Ishikawa (cell line): ENCODE measurements around the gene GAS2L1.

Experiments
- CEBPB ChIP-seq: IDR thresholded peaks from 2 replicates; pipeline ENCODE4 v1.6.1; 2012
- CREB1 ChIP-seq: IDR thresholded peaks from 2 replicates; pipeline ENCODE4 v1.6.1; 2012; ENCODE audit warnings: low read depth
- EGR1 ChIP-seq: IDR thresholded peaks from 2 replicates; pipeline ENCODE4 v1.6.1; 2012
- EP300 ChIP-seq: IDR thresholded peaks from 2 replicates; pipeline ENCODE4 v1.6.1; 2012; ENCODE audit warnings: borderline replicate concordance
- FOXM1 ChIP-seq: IDR thresholded peaks from 2 replicates; pipeline ENCODE4 v1.6.1; 2012; ENCODE audit warnings: low read depth, borderline replicate concordance
- MAX ChIP-seq: IDR thresholded peaks from 2 replicates; pipeline ENCODE4 v1.6.1; 2012
- NFIC ChIP-seq: IDR thresholded peaks from 2 replicates; pipeline ENCODE4 v1.6.1; 2012
- RAD21 ChIP-seq: IDR thresholded peaks from 2 replicates; pipeline ENCODE4 v1.6.1; 2012; ENCODE audit warnings: low read depth
- TAF1 ChIP-seq: IDR thresholded peaks from 2 replicates; pipeline ENCODE4 v1.6.1; 2012; ENCODE audit warnings: low read depth, mild to moderate bottlenecking
- TCF12 ChIP-seq: IDR thresholded peaks from 2 replicates; pipeline ENCODE4 v1.6.1; 2012; ENCODE audit warnings: low read depth
- TEAD4 ChIP-seq: IDR thresholded peaks from 2 replicates; pipeline ENCODE4 v1.6.1; 2012
- USF1 ChIP-seq: IDR thresholded peaks from 2 replicates; pipeline ENCODE4 v1.6.1; 2012
- YY1 ChIP-seq: IDR thresholded peaks from 2 replicates; pipeline ENCODE4 v1.6.1; 2012; ENCODE audit warnings: low read depth
- ZBTB7A ChIP-seq: IDR thresholded peaks from 2 replicates; pipeline ENCODE4 v1.6.1; 2012; ENCODE audit warnings: low read depth
- TF ChIP-seq, protein P1 (sequence below): IDR thresholded peaks from 2 replicates; pipeline ENCODE4 v1.6.1; 2012; ENCODE audit warnings: low read depth, mild to moderate bottlenecking

GAS2L1 gene

GRCh38 chr22:29342177-29342576 lies 35.7 kb downstream of the GAS2L1 start:
- TF ChIP-seq YY1 (no peak), USF1 (no peak), EP300 (no peak), NFIC (no peak), CREB1 (no peak), ZBTB7A (no peak), CEBPB (no peak), MAX (no peak), TAF1 (no peak), EGR1 (no peak), TEAD4 (no peak), TCF12 (no peak), FOXM1 (no peak)
- TF ChIP-seq, protein P1, sequence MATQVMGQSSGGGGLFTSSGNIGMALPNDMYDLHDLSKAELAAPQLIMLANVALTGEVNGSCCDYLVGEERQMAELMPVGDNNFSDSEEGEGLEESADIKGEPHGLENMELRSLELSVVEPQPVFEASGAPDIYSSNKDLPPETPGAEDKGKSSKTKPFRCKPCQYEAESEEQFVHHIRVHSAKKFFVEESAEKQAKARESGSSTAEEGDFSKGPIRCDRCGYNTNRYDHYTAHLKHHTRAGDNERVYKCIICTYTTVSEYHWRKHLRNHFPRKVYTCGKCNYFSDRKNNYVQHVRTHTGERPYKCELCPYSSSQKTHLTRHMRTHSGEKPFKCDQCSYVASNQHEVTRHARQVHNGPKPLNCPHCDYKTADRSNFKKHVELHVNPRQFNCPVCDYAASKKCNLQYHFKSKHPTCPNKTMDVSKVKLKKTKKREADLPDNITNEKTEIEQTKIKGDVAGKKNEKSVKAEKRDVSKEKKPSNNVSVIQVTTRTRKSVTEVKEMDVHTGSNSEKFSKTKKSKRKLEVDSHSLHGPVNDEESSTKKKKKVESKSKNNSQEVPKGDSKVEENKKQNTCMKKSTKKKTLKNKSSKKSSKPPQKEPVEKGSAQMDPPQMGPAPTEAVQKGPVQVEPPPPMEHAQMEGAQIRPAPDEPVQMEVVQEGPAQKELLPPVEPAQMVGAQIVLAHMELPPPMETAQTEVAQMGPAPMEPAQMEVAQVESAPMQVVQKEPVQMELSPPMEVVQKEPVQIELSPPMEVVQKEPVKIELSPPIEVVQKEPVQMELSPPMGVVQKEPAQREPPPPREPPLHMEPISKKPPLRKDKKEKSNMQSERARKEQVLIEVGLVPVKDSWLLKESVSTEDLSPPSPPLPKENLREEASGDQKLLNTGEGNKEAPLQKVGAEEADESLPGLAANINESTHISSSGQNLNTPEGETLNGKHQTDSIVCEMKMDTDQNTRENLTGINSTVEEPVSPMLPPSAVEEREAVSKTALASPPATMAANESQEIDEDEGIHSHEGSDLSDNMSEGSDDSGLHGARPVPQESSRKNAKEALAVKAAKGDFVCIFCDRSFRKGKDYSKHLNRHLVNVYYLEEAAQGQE = no peak

DNA sequence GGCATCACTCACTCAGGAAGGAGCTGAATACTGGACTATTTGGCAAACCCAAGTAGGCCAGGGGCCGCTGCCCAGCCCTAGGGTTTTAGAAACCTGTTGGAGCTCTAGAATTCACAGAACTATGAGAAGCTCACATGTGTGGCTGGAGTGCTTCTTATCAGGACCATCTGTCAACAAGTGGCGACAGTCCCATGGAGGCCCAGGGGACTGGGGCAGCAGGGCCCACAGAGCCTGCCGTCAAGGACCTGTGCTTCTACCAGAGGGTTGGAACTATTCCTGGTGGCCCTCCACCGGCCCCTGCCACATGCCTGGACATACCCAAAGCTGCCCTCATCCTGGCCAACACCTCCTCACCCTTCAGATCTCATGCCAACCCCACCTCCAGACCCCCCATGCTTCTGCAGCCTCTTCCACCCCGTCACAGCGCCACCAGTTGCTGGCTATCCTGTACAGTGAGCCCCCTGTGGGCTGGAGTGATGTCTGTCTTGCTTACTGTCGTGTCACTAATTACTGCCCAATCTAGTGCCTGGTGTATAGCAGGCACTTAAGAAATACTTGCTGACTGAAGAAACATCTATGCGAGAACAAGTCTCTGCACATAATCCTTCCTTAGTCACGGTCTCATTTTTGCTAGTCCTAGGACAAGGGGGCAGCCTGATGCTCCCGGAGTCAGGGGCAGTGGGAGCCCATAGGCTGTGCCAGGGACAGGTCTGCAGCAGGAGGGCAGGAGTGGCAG lies 36.3 kb downstream of the GAS2L1 start:
- no peak for TF ChIP-seq TCF12
- TF ChIP-seq EGR1 = no peak
- no peak for TF ChIP-seq MAX
- no peak for TF ChIP-seq CREB1
- no peak for TF ChIP-seq USF1
- TF ChIP-seq, protein P1 = no peak
- TF ChIP-seq YY1 = no peak
- no peak for TF ChIP-seq EP300
- TF ChIP-seq ZBTB7A = no peak
- no peak for TF ChIP-seq FOXM1
- no peak for TF ChIP-seq TAF1
- no peak for TF ChIP-seq NFIC
- TF ChIP-seq TEAD4 = no peak
- TF ChIP-seq RAD21 = no peak
- TF ChIP-seq CEBPB = no peak

GRCh38 chr22:29343313-29343805 lies 36.9 kb downstream of the GAS2L1 start:
- TF ChIP-seq NFIC (peak; percentile 30; the same call in 1 of the 2 replicates), EGR1 (no peak), CREB1 (no peak), FOXM1 (no peak), EP300 (no peak), MAX (peak; percentile 61), USF1 (peak; percentile 70)

GRCh38 chr22:29344137-29344536 lies 37.7 kb downstream of the GAS2L1 start:
- TF ChIP-seq USF1 = no peak
- TF ChIP-seq CREB1 = no peak
- no peak for TF ChIP-seq ZBTB7A
- peak; percentile 26; the same call in 1 of the 2 replicates for TF ChIP-seq FOXM1
- peak; percentile 87 for TF ChIP-seq TEAD4
- TF ChIP-seq NFIC = peak; percentile 98
- TF ChIP-seq CEBPB = peak; percentile 62; the same call in 1 of the 2 replicates
- TF ChIP-seq TAF1 = no peak
- no peak for TF ChIP-seq EGR1
- no peak; the same call in 1 of the 2 replicates for TF ChIP-seq YY1
- peak; percentile 26; the same call in 1 of the 2 replicates for TF ChIP-seq RAD21
- peak; percentile 79 for TF ChIP-seq EP300
- peak; percentile 89 for TF ChIP-seq TCF12

DNA sequence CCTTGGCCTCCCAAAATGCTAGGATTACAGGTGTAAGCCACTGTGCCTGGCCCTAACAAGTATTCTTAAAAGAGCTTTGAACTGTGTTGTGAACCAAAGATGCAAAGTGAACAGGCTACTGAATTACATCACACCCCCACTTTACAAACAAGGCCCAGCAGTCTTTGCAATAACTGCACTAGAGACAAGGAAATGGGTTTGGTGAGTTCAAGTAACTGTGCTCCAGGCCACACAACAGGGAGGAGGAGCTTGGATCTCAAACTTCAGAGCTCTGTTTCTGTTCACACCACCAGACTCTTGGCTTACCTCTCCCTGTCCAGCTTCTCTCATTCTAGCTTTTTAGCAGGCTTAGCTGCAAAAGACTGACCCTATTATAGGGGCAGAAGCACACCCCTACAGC lies 39.5 kb downstream of the GAS2L1 start:
- TF ChIP-seq CREB1 (no peak), RAD21 (no peak), USF1 (no peak), EGR1 (no peak), ZBTB7A (no peak), YY1 (no peak), TCF12 (no peak), TAF1 (no peak), NFIC (no peak), TEAD4 (no peak), MAX (no peak), CEBPB (no peak), EP300 (no peak), FOXM1 (no peak)
- TF ChIP-seq, protein P1 = no peak
